Measurements from ENCODE around the gene SPOP. TPM values are rescaled to one million over a fixed set of nuclear protein-coding genes. Genes with fewer than 3 reads are reported as not detected.
"Not testable (repeated sequence)": the region's sequence is repeated elsewhere in the genome, so short reads cannot be mapped to it uniquely, and the experiment has no call there.

SPOP gene
- polyA plus RNA-seq (2012; ENCODE audit: missing spikeins), result 30.3 TPM

DNA sequence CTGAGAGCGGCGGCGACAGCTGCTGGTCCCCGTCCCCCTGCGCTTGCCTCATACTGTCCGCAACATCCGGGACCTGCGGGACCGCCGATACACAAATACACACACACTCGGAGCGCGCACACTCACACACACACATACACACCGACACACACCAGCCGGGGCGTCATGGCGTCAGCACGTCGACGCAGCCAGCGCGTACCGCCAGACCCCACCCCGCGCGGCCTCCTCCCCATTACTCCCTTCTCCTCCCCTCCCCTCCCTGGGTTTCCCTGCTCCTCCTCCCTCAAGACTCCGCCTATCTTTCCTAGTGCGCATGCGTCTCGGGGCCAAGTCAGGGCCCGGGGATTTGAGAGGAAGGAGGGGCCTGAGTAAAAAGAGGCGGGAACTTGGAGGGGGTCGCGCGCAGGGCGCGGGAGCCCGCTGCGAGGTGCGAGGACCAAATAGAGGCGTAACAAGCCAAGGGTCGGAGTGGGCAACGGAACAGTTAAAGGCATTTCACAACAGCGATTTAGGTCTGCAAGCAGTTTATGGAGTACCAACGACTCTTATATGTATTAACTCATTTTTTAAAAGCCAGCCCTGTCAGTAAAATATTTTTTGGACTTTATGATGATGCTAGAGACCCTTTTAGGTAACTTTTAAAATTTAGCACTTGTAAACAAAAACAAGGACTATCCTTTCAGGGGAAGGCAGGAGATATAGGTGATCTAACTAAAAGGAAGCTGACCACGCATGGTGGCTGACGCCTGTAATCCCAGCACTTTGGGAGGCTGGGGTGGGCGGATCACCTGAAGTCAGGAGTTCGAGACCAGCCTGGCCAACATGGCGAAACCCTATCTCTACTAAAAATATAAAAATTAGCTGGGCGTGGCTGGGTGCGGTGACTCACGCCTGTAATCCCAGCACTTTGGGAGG, at the start of gene SPOP:
Gene SPOP, minus strand, starts transcription at position 165 of the 915 bp plus-strand sequence. CDS start 55,287 bp downstream, outside the sequence.
- FAIRE-seq (peak; percentile 97), DNase-seq (ENCODE audit: insufficient read length) (peak; percentile 90)
- 0 out of 2 replicates have a peak, but pooled peaks have one; percentile 51 for TF ChIP-seq POLR2AphosphoS5 (IDR thresholded peaks at IDR 0.05; ENCODE audit: low read depth, low read length)
- 0 out of 2 replicates have a peak, but pooled peaks have one; percentile 15 for TF ChIP-seq TAF1 (IDR thresholded peaks at IDR 0.05; ENCODE audit: borderline replicate concordance, low read depth, low read length)
- TF ChIP-seq POLR2A (IDR thresholded peaks at IDR 0.05; ENCODE audit: low read depth, low read length), result peak; percentile 55; the same call in 1 of the 2 replicates

GRCh38 chr17:49727380-49727779, 49.5 kb upstream of the SPOP start:
- no peak for FAIRE-seq
- no peak for DNase-seq (ENCODE audit: insufficient read length)
- no peak for TF ChIP-seq POLR2AphosphoS5 (IDR thresholded peaks at IDR 0.05; ENCODE audit: low read depth, low read length)
- TF ChIP-seq TAF1 (IDR thresholded peaks at IDR 0.05; ENCODE audit: borderline replicate concordance, low read depth, low read length), result no peak
- TF ChIP-seq POLR2A (IDR thresholded peaks at IDR 0.05; ENCODE audit: low read depth, low read length), result no peak

DNA sequence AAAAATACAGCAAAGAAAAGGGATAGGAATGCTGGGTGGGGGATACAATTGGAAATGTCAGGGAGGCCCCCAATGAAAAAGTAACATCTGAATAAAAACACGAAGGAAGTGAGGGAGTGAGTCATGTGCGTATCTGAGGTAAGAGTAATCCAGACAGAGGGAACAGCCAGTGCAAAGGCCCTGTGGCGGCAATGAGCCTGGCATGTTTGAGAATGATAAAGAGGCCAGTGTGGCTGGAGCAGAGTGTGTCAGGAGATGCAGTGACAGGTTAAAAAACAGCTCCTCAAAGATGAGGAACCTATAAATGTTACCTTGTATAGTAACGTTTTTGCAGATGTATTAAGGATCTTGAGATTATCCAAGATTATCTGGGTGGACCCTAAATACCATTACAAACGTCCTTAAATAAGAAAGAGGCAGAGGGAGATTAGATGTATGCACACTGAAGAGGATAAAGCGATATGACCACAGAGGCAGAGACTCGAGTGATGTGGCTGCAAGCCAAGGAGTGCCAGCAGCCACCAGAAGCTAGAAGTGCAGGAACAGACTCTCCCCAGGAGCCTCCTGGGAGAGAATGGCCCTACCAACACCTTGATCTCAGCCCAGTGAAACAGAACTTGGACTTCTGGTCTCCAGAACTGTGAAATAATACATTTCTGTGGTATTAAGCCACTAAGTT, 47.7 kb upstream of the SPOP start:
- no peak for TF ChIP-seq TAF1 (IDR thresholded peaks at IDR 0.05; ENCODE audit: borderline replicate concordance, low read depth, low read length)
- no peak for TF ChIP-seq POLR2A (IDR thresholded peaks at IDR 0.05; ENCODE audit: low read depth, low read length)
- TF ChIP-seq POLR2AphosphoS5 (IDR thresholded peaks at IDR 0.05; ENCODE audit: low read depth, low read length), result no peak
- DNase-seq (ENCODE audit: insufficient read length) (no peak), FAIRE-seq (no peak)

GRCh38 chr17:49724552-49724951, 46.7 kb upstream of the SPOP start:
- DNase-seq (ENCODE audit: insufficient read length); FAIRE-seq: not testable (repeated sequence)

DNA sequence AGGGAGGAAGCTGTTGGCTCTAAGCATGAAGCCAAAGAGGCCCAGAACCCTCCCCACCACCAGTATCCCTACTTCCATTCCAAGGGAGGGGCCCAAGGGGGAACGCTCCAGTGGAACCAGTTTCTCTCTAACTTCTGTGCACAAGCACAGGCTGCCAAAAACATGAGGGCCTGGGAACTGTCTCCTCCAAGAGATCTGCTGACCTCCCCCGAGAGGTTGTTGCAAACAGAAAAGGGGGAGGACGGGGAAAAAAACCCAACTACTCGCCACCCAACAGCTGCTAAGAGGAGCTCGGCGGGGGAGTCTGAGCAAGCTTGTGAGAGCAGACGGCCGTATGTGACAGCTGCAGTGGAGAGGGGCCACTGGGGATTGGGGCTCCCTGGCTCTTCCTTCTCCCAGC, 45.5 kb upstream of the SPOP start:
- TF ChIP-seq POLR2A (IDR thresholded peaks at IDR 0.05; ENCODE audit: low read depth, low read length), result no peak
- TF ChIP-seq POLR2AphosphoS5 (IDR thresholded peaks at IDR 0.05; ENCODE audit: low read depth, low read length), result no peak
- TF ChIP-seq TAF1 (IDR thresholded peaks at IDR 0.05; ENCODE audit: borderline replicate concordance, low read depth, low read length), result no peak
- FAIRE-seq (no peak), DNase-seq (ENCODE audit: insufficient read length) (no peak)

GRCh38 chr17:49722066-49722465, 44.2 kb upstream of the SPOP start:
- DNase-seq (ENCODE audit: insufficient read length), result no peak
- no peak for FAIRE-seq
- TF ChIP-seq POLR2A (IDR thresholded peaks at IDR 0.05; ENCODE audit: low read depth, low read length), result no peak

GRCh38 chr17:49717371-49717861, 39.5 kb upstream of the SPOP start:
- no peak for DNase-seq (ENCODE audit: insufficient read length)
- FAIRE-seq, result no peak
- TF ChIP-seq POLR2AphosphoS5 (IDR thresholded peaks at IDR 0.05; ENCODE audit: low read depth, low read length) (no peak), POLR2A (IDR thresholded peaks at IDR 0.05; ENCODE audit: low read depth, low read length) (no peak), TAF1 (IDR thresholded peaks at IDR 0.05; ENCODE audit: borderline replicate concordance, low read depth, low read length) (no peak)

GRCh38 chr17:49716668-49717364, 38.9 kb upstream of the SPOP start:
- DNase-seq (ENCODE audit: insufficient read length) (no peak), FAIRE-seq (no peak)
- no peak for TF ChIP-seq POLR2AphosphoS5 (IDR thresholded peaks at IDR 0.05; ENCODE audit: low read depth, low read length)
- TF ChIP-seq TAF1 (IDR thresholded peaks at IDR 0.05; ENCODE audit: borderline replicate concordance, low read depth, low read length), result no peak
- TF ChIP-seq POLR2A (IDR thresholded peaks at IDR 0.05; ENCODE audit: low read depth, low read length), result no peak

- no peak for DNase-seq (ENCODE audit: insufficient read length)
- no peak for FAIRE-seq
- TF ChIP-seq TAF1 (IDR thresholded peaks at IDR 0.05; ENCODE audit: borderline replicate concordance, low read depth, low read length), result no peak
- TF ChIP-seq POLR2A (IDR thresholded peaks at IDR 0.05; ENCODE audit: low read depth, low read length), result no peak
These were observed 37.9 kb upstream of the SPOP start for GRCh38 chr17:49715717-49716279.

DNA sequence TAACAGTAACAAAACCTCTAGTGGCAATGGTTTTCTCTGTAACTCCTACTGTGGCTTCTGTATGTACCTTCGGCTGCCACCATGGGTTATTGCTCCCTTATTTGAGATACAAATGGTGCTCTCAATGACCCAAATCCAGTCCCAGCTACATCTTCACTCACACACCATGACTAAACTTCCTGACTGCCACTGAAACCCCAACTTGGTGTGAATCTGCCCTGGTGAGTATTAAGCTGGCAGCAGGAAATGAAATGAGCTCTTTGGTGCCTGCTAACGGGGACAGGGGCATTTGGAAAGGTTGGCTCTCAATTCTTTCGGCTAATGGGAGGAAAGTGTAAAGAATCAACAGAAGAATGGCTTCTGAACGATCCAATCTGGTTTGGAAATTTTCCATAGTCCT, 37.3 kb upstream of the SPOP start:
- DNase-seq (ENCODE audit: insufficient read length) (no peak), FAIRE-seq (no peak)
- TF ChIP-seq POLR2AphosphoS5 (IDR thresholded peaks at IDR 0.05; ENCODE audit: low read depth, low read length) (no peak), TAF1 (IDR thresholded peaks at IDR 0.05; ENCODE audit: borderline replicate concordance, low read depth, low read length) (no peak), POLR2A (IDR thresholded peaks at IDR 0.05; ENCODE audit: low read depth, low read length) (no peak)

- FAIRE-seq, result no peak
- TF ChIP-seq POLR2A (IDR thresholded peaks at IDR 0.05; ENCODE audit: low read depth, low read length) (no peak), POLR2AphosphoS5 (IDR thresholded peaks at IDR 0.05; ENCODE audit: low read depth, low read length) (no peak), TAF1 (IDR thresholded peaks at IDR 0.05; ENCODE audit: borderline replicate concordance, low read depth, low read length) (no peak)
- DNase-seq (ENCODE audit: insufficient read length), result no peak
These were observed 30.8 kb upstream of the SPOP start for GRCh38 chr17:49708515-49709183.

All from GM12892 (cell line).